Measurements from ENCODE around the gene KIF26A. TPM values are rescaled to one million over a fixed set of nuclear protein-coding genes. Genes with fewer than 3 reads are reported as not detected.

Gene KIF26A
- total RNA-seq, 4 donors from 2014 or later, result 0.74 to 7.3 (median 2.4) TPM

- DNase-seq (ENCODE audit: low spot score), result no peak
These were observed 32.4 kb upstream of the KIF26A start for GRCh38 chr14:104105822-104106470.

GRCh38 chr14:104106471-104106991 lies 31.9 kb upstream of the KIF26A start:
- DNase-seq (ENCODE audit: low spot score), result no peak
- TF ChIP-seq CTCF (IDR thresholded peaks at IDR 0.05), result no peak
- ATAC-seq (ENCODE audit: low FRiP score), result no peak

More at GRCh38 chr14:104105822-104106470, 32.4 kb upstream of the KIF26A start:
- ATAC-seq (ENCODE audit: low FRiP score), result no peak
- no peak for TF ChIP-seq CTCF (IDR thresholded peaks at IDR 0.05)

- TF ChIP-seq CTCF (IDR thresholded peaks at IDR 0.05), result no peak
- no peak for DNase-seq (ENCODE audit: low spot score)
- ATAC-seq (ENCODE audit: low FRiP score), result no peak
These were observed 31.2 kb upstream of the KIF26A start for GRCh38 chr14:104107101-104107581.

GRCh38 chr14:104107611-104108569 lies 30.5 kb upstream of the KIF26A start:
- TF ChIP-seq CTCF (IDR thresholded peaks at IDR 0.05), result no peak
- DNase-seq (ENCODE audit: low spot score), result no peak

GRCh38 chr14:104108570-104109541 lies 29.5 kb upstream of the KIF26A start:
- ATAC-seq (ENCODE audit: low FRiP score), result no peak
- no peak for DNase-seq (ENCODE audit: low spot score)
- TF ChIP-seq CTCF (IDR thresholded peaks at IDR 0.05), result no peak

More at GRCh38 chr14:104107611-104108569, 30.5 kb upstream of the KIF26A start:
- ATAC-seq (ENCODE audit: low FRiP score), result no peak

- ATAC-seq (ENCODE audit: low FRiP score), result no peak
- TF ChIP-seq CTCF (IDR thresholded peaks at IDR 0.05), result no peak
- no peak for DNase-seq (ENCODE audit: low spot score)
These were observed 28.5 kb upstream of the KIF26A start for GRCh38 chr14:104109731-104110361.
